ENCODE data around the gene LCP1.
"Not testable (repeated sequence)": the region's sequence is repeated elsewhere in the genome, so short reads cannot be mapped to it uniquely, and the experiment has no call there.

The LCP1 gene

GRCh38 chr13:46181840-46182490, at the start of gene LCP1:
TSS of gene LCP1 (minus strand) at chr13:46182177. CDS start at chr13:46159662, 22,515 bp downstream.
- in situ Hi-C loops (cut with HindIII; ENCODE audit: low sequenced_read_pairs), result no loop called here

- in situ Hi-C loops (cut with HindIII; ENCODE audit: low sequenced_read_pairs), result no loop called here
These were observed 47.3 kb upstream of the LCP1 start for GRCh38 chr13:46229251-46229650.

- in situ Hi-C loops (cut with HindIII; ENCODE audit: low sequenced_read_pairs), result not testable (repeated sequence)
These were observed 38.3 kb upstream of the LCP1 start for GRCh38 chr13:46220234-46220633.

- in situ Hi-C loops (cut with HindIII; ENCODE audit: low sequenced_read_pairs), result not testable (repeated sequence)
These were observed 32.8 kb upstream of the LCP1 start for GRCh38 chr13:46214741-46215140.

GRCh38 chr13:46213242-46213641, 31.3 kb upstream of the LCP1 start:
- in situ Hi-C loops (cut with HindIII; ENCODE audit: low sequenced_read_pairs), result no loop called here

- in situ Hi-C loops (cut with HindIII; ENCODE audit: low sequenced_read_pairs), result no loop called here
These were observed 29.7 kb upstream of the LCP1 start, which contains the start of gene LRRC63 for GRCh38 chr13:46211483-46212351. TSS of gene LRRC63 (plus strand) at chr13:46211928. CDS start at chr13:46213035, 1,107 bp downstream.

- in situ Hi-C loops (cut with HindIII; ENCODE audit: low sequenced_read_pairs), result no loop called here
These were observed 29.1 kb upstream of the LCP1 start for GRCh38 chr13:46211116-46211482.

- in situ Hi-C loops (cut with HindIII; ENCODE audit: low sequenced_read_pairs), result no loop called here
These were observed 28.5 kb upstream of the LCP1 start for GRCh38 chr13:46210362-46211083.

- in situ Hi-C loops (cut with HindIII; ENCODE audit: low sequenced_read_pairs), result no loop called here
These were observed 25.9 kb upstream of the LCP1 start for GRCh38 chr13:46207828-46208227.

- in situ Hi-C loops (cut with HindIII; ENCODE audit: low sequenced_read_pairs), result no loop called here
These were observed 24.2 kb upstream of the LCP1 start for GRCh38 chr13:46206143-46206542.

- in situ Hi-C loops (cut with HindIII; ENCODE audit: low sequenced_read_pairs), result no loop called here
These were observed 21.0 kb upstream of the LCP1 start for GRCh38 chr13:46202966-46203365.

- in situ Hi-C loops (cut with HindIII; ENCODE audit: low sequenced_read_pairs), result no loop called here
These were observed 20.3 kb upstream of the LCP1 start for GRCh38 chr13:46202188-46202795.

- in situ Hi-C loops (cut with HindIII; ENCODE audit: low sequenced_read_pairs), result no loop called here
These were observed 16.8 kb upstream of the LCP1 start for GRCh38 chr13:46198696-46199193.

- in situ Hi-C loops (cut with HindIII; ENCODE audit: low sequenced_read_pairs), result no loop called here
These were observed 15.5 kb upstream of the LCP1 start for GRCh38 chr13:46197299-46198048.

GRCh38 chr13:46195016-46195415, 13.0 kb upstream of the LCP1 start:
- in situ Hi-C loops (cut with HindIII; ENCODE audit: low sequenced_read_pairs), result no loop called here

GRCh38 chr13:46192412-46192811, 10.4 kb upstream of the LCP1 start:
- in situ Hi-C loops (cut with HindIII; ENCODE audit: low sequenced_read_pairs), result no loop called here

GRCh38 chr13:46185634-46186033, 3.7 kb upstream of the LCP1 start:
- in situ Hi-C loops (cut with HindIII; ENCODE audit: low sequenced_read_pairs), result no loop called here

- in situ Hi-C loops (cut with HindIII; ENCODE audit: low sequenced_read_pairs), result no loop called here
These were observed 2.3 kb upstream of the LCP1 start for GRCh38 chr13:46184277-46184699.

GRCh38 chr13:46183018-46183946, 1.3 kb upstream of the LCP1 start:
- in situ Hi-C loops (cut with HindIII; ENCODE audit: low sequenced_read_pairs), result no loop called here
